ENCODE data around the gene WDR70.

DNA sequence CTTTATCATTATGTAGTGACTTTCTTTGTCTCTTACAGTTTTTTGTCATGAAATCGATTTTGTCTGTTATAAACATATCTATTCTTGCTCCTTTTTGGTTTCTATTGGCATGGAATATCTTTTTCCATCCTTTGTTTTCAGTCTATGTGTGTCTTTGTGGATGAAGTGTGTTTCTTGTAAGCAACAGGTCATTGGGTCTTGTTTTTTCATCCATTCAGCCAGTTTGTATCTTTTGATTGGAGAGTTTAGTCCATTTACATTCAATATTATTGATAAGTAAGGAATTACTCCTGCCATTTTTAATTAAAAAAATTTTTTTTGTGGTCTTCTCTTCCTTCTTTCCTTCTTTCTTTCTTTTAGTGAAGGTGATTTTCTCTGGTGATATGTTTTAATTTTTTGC is 266.6 kb downstream of the WDR70 start:
- no peak for TF ChIP-seq TAF1 (conservative IDR thresholded peaks at IDR 0.05)
- TF ChIP-seq, protein P1, sequence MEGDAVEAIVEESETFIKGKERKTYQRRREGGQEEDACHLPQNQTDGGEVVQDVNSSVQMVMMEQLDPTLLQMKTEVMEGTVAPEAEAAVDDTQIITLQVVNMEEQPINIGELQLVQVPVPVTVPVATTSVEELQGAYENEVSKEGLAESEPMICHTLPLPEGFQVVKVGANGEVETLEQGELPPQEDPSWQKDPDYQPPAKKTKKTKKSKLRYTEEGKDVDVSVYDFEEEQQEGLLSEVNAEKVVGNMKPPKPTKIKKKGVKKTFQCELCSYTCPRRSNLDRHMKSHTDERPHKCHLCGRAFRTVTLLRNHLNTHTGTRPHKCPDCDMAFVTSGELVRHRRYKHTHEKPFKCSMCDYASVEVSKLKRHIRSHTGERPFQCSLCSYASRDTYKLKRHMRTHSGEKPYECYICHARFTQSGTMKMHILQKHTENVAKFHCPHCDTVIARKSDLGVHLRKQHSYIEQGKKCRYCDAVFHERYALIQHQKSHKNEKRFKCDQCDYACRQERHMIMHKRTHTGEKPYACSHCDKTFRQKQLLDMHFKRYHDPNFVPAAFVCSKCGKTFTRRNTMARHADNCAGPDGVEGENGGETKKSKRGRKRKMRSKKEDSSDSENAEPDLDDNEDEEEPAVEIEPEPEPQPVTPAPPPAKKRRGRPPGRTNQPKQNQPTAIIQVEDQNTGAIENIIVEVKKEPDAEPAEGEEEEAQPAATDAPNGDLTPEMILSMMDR (IDR thresholded peaks at IDR 0.05; ENCODE audit: low read depth, low read length, missing input control), result no peak
- TF ChIP-seq, protein P2, sequence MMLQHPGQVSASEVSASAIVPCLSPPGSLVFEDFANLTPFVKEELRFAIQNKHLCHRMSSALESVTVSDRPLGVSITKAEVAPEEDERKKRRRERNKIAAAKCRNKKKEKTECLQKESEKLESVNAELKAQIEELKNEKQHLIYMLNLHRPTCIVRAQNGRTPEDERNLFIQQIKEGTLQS (IDR thresholded peaks at IDR 0.05), result no peak

All from liver (tissue), 3 donors.